Esophagus mucosa (tissue), 1 donor: ENCODE measurements around the gene OAS1. TPM values are rescaled to one million over a fixed set of nuclear protein-coding genes. Genes with fewer than 3 reads are reported as not detected.
A peak's percentile ranks its signal among the peaks of the same experiment; 100 is the strongest.

ENCODE experiments used
- ATAC-seq: fragments of 200-7000 bp; cut with Tn5 transposase; one replicate; pipeline ENCODE4 v1.9.1; 2020
- total RNA-seq: library from RNA; stranded (reverse); gene quantifications from one replicate; pipeline ENCODE4 v1.2.4, GENCODE V29; 2023
- donor health status: DM: yes; HTN: yes; CAD: no.

OAS1 gene
- 37.2 TPM for total RNA-seq

DNA sequence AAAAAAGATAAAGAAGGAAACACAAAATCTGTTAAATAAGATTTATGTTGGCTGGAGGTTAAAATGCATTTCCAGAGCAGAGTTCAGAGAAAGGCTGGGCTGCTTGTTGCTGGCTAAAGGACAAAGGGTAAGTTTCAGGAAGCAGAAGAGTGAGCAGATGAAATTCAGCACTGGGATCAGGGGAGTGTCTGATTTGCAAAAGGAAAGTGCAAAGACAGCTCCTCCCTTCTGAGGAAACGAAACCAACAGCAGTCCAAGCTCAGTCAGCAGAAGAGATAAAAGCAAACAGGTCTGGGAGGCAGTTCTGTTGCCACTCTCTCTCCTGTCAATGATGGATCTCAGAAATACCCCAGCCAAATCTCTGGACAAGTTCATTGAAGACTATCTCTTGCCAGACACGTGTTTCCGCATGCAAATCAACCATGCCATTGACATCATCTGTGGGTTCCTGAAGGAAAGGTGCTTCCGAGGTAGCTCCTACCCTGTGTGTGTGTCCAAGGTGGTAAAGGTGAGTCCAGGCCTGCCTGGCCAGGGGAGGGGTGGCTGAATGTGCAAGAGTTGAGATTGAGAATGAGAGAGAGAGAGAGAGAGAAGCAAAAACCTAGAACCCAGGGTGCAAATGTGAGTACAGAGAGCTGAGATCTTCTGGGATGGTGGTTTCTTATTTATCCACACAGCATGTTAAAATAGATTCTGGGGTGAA is at the start of gene OAS1:
Gene OAS1, plus strand, starts transcription at position 251 of the 703 bp plus-strand sequence. Its CDS starts 78 bp downstream, at position 329.
- peak; percentile 91 for ATAC-seq

DNA sequence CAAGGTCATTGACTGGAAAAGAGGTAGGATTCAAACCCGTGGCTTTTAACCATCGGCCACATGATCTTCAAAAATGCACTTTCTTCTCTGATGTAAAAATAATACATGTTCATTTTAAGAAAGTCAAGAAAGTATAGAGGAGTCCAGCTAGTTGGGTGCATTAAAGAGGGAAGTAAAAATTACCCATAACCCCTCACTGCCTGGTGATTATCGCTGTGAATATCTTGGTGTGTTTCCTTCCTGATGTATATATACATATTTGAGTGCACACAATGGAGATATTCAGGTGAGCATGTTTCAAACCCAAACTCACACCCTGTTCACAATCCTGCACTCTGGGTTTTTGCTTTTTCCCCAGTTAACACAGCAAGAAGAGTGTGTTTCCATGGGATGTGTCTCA is 47.5 kb upstream of the OAS1 start:
- no peak for ATAC-seq

DNA sequence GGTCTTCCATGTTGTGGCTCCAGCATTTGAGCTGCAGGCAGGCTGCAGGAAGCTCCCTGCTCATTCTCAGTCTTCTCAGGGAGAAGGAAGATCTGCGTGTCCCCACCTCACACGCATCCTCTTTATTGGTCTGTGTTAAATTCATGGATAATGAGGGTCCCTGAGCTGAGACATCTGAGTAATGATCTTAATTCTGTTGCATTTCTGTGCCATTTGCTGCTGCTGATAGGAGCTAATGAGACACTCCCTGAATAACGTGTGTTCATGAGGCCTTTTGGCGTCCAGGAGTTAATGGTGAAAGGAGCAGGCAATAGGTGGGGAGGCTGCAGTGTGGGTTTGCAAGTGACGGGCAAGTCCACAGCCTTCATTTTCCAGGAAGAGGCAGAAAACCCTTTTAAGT is 46.6 kb upstream of the OAS1 start:
- no peak for ATAC-seq

DNA sequence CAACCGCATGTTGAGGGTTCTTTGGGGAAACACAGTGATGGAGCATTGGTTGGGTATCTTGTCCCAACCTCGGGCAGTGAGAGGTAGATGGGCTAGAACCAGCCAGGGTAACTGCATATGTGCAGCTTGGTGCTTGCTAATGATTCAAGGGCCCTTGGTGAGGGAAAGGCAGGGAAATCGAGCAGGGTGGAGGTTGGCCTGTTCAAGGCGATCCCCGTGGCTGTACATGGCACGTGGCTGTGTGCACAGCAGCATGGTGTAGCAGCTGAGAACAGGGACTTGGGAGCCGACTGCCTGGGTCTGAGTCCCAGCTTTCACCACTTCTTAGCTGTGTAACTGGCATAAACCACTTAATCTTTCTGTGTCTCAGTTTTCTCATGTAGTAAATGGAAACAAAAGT is 45.5 kb upstream of the OAS1 start:
- ATAC-seq = no peak

DNA sequence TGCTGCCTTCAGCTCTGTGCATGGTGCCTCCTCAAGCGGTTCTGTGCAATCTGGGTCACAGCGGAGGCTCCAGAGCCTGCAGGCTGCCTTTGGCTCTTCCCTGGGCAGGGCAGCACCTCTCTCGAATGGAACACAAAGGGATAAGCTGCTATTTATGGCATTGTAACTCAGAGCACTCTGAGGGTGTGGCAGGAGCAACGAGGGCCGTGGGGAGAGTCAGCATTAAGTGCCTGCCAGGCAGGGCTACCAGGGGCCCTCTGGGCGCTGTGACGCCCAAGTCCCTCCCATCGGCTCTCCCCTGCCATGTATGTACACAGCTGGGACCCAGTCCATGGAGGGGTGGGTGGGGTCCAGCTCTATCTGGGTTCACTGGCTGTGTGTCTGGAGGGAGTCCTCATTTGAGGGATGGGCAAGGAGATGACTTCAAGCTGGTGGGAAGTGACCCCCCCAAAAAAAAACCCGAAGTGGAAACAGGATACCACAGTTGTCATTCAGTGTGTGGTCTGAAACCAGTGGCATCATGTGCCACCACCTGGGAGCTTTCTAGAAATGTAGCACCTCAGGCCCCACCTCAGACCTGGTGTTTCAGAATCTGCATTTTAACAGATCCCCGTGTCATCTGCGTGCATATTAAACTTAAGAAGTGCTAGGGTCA is 44.0 kb upstream of the OAS1 start:
- ATAC-seq = no peak

DNA sequence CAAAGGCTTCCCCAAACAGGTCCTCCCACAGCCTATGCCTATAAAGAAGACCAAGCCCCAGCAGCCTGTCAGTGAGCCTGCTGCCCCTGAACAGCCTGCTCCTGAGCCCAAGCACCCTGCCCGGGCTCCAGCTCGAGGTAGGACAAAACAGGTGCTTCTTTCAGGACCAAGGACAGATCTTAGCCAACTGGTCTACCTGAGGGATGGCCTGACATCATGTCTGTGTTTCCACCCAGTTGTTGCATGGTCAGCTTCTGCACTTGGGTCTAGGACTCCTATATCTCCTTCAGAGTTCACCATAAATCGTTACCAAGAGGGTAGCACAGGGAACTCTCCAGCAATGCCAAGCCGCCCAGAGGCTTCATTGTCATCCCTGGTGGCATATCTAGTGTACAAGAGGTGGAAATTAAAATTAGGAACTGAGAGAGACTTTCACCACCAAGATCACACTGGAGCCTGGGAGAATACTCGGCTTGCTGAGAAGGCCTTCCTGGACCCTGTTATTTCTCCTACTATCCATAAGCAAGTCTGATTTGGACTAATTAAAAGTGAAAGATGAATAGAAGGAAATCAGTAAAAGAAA is 38.2 kb upstream of the OAS1 start:
- ATAC-seq = peak; percentile 53

DNA sequence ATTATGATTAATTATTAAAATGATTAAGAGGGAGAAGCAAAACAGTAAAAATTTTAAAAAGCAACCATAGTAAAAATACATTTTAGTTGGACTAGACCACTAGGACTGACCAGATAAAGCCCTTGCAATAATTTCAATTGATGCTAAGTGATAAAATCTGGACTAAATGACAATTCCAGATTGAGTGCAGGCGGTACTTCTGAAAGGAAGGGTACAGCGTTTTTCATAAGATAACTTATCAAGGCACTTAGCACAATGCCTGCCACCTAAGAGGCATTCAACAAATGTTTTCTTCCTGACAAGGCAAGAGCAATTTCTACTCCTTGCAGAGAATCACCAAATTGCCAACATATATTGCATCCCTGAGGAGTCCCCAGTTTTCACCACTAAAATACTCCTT is 37.7 kb upstream of the OAS1 start:
- no peak for ATAC-seq

DNA sequence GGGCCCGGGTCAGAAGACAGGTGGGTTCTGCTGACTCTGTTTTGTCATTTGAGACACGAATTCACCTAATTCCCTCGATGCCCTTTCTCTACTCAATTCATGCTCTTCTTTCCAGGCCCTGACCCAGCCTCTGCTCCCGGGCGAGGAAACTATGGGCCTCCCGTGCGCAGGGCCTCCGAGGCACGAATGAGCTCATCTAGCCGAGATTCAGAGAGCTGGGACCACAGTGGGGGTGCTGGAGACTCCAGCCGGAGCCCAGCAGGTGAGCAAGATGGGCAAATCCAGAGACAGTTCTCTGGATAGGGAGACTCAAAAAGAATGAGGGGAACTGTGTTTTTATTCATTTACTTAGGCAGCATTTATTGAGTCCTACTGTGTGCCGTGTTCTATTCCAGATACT is 37.0 kb upstream of the OAS1 start:
- no peak for ATAC-seq

DNA sequence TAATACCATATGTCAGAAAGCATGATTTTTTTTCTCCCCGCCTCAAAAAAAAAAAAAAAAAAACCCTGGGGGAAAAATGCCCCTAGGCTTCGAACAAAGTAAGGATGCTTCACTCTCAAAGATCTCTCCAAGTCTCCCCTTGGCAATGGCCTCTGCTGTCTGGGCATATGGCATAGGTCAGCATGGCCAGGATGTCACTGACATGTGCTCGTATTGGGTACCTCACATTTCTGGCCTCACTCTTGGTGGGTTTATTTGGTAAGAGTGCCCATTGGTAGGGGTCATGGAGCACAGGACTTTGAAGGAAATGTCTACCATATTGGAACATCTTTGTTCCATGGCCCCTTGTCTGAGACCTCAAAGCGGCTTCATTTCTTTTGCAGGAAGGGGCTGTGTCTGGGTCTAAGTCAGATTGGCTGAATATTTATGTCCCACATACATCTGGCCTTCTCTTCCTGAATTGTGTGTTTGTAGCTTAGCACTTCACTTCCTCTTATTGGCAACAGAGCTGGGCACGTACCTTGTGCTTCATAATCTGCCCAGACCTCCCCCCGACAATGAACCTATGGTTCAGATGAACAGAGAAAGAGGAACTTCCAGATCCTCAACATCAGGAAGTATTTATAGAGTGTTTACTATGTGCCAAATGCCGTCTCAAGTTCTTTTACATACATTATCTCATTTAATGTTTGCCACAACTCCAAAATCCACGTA is 36.3 kb upstream of the OAS1 start:
- ATAC-seq = no peak

DNA sequence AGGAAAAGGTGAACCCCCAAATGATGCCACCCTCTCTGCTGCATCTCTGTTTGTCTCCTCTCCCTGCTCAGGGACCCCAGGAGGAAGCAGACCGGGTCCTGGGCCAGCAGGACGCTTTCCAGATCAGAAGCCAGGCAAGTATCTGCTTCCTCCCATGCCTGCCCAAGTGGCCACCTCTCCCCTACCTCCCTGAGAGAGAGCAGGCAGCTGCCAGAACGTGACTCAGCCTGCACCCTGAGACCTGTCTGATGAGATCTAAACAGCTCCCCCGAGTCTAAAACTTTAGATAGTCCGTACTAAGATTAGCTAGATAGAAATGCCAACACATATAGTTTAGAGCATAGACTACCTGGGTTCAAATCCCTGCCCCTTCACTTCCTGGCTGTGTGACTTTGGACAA is 31.2 kb upstream of the OAS1 start:
- peak; percentile 33 for ATAC-seq

DNA sequence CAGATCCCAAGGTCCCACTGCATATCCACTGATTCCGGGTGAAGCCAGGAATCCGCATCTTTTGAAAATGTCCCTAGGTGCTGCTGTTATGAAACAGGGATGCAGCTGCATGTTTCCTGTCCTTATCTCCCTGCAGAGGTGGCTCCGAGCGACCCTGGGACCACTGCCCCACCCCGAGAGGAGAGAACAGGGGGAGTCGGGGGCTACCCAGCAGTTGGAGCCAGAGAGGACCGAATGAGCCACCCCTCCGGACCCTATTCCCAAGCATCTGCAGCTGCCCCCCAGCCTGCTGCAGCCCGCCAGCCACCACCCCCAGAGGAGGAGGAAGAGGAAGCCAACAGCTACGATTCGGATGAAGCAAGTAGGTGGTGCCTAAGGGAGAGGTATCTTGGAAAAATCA is 30.3 kb upstream of the OAS1 start:
- ATAC-seq = no peak

DNA sequence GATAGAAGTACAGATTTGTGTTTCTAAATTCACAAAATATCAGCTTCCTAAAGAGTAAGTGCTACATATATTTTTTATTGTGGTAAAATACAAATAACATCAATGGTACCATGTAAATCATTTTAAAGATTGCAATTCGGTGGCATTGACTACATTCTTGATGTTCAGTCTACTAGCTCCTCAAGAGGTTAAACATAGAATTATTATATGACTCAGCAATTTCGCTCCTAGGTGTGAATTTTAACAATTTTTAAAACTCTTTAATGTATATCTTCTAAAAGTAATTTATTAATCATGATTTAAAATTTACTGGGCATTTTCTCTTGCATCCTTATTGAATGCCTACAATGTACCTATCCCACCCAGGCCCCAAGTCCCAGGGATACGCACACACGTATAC is 29.8 kb upstream of the OAS1 start:
- no peak for ATAC-seq

DNA sequence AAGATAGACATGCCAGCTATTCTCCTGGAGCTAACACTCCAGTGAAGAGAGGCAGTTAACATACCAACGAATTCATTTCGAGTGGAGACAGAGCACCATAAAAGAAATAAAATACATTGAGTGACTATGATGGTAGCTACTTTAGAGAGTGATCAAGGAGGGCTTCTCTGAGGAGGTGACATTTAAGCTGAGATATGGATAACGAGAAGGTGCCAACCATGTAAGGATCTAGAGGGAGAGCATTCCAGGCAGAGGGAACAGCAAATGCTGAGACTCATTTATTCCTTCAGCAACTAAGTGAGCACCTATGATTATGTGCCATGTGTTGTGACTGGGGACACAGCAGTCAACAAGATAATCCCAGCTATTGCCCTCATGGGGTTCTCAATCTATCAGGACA is 28.3 kb upstream of the OAS1 start:
- ATAC-seq = no peak

DNA sequence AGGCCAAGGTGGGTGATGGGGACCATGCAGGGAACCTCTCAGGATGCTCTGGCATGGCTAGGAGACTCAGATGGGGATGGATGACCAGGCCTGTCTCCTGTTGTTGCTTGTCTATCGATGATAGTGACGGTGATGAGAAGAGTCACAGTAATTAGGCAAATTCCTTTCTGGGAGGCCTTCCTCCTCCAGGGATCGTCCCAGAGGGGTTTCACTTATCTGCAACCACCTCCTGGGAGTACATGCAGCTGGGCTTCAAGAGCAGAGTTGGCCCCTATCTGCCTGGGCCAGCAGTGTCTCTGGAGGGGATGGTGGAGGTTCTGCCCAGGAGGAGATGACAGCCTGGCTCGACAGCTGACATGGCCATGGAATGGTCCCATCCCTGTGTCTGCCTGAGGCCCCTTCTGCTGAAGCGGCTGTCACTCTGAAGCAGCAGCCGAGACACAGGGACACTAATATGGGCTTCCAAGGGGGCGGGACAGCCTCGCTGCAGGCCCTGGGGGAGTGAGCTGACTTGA is 27.5 kb upstream of the OAS1 start:
- no peak for ATAC-seq

DNA sequence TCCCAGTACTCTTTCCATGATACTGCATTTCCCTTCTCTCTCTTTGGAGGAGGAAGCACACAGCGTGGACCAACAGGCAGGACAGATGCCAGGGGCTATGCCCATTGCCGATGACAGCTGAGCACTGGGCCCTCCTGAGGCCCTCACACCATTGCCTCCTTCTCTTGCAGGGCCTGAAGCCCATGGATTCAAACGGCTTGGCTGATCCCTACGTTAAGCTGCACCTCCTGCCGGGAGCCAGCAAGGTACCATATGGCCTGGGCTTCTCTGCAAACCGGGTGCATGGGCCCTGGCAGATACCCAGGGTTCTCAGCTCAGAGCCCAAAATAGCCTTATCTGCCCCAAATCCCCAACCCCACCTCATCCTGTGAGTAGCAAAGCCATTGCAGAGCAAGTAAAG is 25.2 kb upstream of the OAS1 start:
- ATAC-seq = no peak

DNA sequence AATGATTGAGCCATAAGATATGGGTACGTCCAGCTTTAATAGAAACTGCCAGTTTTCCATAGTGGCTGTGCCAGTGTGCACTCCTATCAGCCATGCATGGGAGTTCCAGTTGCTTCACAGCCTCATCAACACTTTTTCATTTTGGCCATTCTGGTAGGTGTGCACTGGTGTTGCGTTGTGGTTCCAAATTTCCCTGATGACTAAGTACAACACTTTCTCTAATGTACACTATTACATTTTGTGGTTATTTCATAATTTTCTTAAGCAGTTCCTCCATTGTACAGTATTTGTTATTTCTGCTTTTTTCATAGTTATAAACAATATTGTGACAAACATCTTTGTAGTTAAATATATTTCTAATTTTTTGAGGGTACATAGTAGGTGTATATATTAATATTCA is 21.5 kb upstream of the OAS1 start:
- no peak for ATAC-seq

DNA sequence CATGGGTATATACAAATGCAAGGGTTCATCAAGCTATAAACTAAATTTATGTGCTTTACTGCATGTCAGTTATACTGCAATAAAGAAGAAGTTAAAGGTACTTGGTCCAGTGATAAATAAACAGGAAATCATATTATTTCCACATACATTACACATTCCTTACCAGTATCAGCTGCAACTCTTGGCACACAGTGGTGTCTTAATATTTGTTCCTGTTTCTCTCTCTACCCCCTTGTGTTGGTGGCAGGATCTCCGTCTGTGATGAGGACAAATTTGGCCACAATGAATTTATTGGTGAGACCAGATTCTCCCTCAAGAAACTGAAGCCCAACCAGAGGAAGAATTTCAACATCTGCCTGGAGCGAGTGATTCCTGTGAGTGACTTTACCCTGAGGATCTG is 19.2 kb upstream of the OAS1 start:
- ATAC-seq = no peak

DNA sequence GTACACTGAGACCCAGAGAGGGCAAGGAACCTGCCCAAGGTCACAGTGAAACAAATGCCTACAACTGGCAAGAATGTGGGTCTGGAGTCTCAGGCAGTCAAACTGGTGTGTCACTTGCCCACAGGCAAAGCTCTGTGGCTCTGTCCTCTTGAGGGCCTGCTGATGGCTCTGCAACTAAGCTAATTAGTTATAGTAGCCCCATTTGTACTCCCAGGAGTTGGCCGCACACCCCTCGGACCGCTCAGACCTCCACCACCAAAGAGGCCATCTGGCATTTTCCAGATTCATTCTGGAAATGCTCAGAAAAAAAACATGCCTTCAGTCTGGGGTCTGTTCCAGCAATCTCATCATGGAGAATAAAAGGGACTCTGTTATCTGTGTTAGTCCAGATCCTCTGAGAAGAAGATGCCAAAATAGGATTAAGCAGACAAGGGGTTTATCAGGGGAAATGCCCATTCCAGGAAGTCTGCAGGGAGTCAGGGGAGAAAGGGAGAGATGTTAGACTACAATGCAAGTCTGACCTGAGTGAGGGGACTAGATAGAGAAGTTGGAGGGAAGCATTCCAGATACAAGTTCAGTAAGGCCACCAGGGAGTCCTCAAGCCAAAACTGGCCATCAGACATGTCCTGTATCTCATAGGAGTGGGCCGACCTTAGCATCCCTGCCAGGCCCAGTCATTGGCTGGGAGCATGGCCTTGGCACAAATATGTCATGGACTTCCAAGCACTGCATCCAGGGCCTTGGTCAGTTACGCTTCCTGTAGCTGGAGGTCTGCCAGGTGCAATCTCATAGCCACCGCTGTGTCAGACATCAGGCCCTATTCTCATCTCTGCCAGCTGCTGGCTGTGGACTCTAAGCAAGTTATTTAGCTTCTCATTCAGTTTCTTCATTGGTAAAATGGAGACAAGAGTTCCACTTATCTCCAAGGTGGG is 15.4 kb upstream of the OAS1 start:
- no peak for ATAC-seq

DNA sequence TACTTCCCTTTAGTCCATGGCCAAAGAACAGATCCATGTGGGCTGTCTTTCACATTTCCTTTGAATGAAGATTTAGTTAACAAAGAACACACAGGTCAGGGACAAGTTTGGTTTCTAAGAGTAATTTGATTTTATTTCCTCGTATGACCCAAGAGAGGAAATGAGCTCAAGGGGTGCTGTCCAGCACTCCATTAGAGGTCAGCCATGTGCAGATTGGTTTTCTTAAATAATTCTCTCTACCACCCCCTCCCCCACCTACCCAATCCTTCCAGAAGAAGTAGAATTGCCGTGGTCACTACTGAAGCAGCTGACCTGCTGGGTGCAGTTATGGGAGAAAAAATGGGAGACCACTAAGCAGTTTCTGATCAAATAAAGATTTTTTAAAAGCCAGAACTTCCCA is 13.9 kb upstream of the OAS1 start:
- no peak for ATAC-seq

DNA sequence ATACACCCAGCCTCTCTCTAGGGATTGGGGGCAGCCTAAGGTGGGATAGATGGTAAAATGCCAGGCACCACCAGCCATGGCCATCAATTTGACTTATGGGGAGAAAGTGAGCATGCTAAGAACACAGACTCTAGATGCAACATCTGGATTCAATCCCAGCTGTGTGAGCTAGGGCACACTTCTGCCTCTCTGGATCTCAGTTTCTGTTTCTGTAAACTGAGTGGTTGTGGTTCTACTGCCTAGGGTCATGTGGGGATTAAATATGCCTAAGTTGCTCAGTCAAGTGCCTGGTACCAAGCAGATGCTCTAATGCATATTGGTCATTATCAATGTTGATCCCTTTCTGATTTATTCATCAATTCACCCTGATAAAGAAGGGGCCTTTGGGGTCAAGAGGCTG is 12.6 kb upstream of the OAS1 start:
- no peak for ATAC-seq

DNA sequence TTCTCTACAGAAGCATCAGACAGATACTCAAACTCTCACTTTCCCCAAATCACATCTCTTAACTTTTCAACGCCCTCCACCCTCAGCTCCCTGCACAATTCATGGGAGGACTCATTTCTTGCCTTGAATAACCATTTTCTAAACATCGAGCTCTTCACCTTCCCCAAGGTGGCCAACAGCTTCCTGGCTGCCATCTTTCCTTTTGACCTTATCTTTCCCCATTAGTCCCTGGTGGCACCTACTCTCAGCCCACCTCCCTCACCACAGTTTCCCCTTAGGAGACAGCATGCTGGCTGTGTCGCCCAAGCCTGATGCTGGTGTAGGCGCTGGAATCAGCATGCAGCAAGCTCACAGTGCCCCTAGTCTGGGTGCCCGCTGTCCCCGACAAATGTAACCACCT is 8.4 kb upstream of the OAS1 start:
- no peak for ATAC-seq
